Left lung (tissue), 10 donors: ENCODE results near the gene TSSK6. TPM values are rescaled to one million over a fixed set of nuclear protein-coding genes. Genes with fewer than 3 reads are reported as not detected.

Experiments
- ATAC-seq: fragments of 200-7000 bp; cut with Tn5 transposase; one replicate; pipeline ENCODE4 v1.9.1; 2020; ENCODE audit warnings: moderate library complexity
- DNase-seq, 4 donors: peaks; one replicate each; pipeline ENCODE4 v3.0.0-alpha.2; 2013 to 2020
- H3K27ac ChIP-seq, 2 donors: fragments of 200-600 bp; sonication (generic) in 1 of 2; one replicate each; pipeline versions ENCODE4 v1.5.0 to v1.8.0; 2020 to 2021
- H3K27me3 ChIP-seq, 2 donors: fragments of 200-600 bp; sonication (generic) in 1 of 2; one replicate each; pipeline versions ENCODE4 v1.5.0 to v1.8.0; 2020 to 2021
- H3K36me3 ChIP-seq, 2 donors: fragments of 200-600 bp; sonication (generic) in 1 of 2; one replicate each; pipeline versions ENCODE4 v1.5.0 to v1.8.0; 2020 to 2021
- H3K4me1 ChIP-seq, 2 donors: fragments of 200-600 bp; one replicate each; pipeline ENCODE4 v1.8.0; 2021
- H3K4me3 ChIP-seq, 2 donors: fragments of 200-600 bp; sonication (generic) in 1 of 2; one replicate each; pipeline versions ENCODE4 v1.5.0 to v1.8.0; 2020 to 2021; ENCODE audit warnings: mild to moderate bottlenecking in 1 of 2
- H3K9me3 ChIP-seq, 2 donors: fragments of 200-600 bp; sonication (generic) in 1 of 2; one replicate each; pipeline versions ENCODE4 v1.5.0 to v1.8.0; 2020 to 2021
- intact Hi-C, 2 donors: fragments of 100-400 bp; cut with DNase I; formaldehyde crosslinking; loops; one replicate each; pipeline versions ENCODE4 v1.11.2 to v1.14.2; 2022
- polyA plus RNA-seq, 6 donors: library from polyadenylated mRNA; unstranded; fragments of 120-200 nt; gene quantifications; one replicate each; pipeline ENCODE4 v1.2.1, GENCODE V29; 2013; ENCODE audit not compliant: insufficient read length in 6 of 6
- total RNA-seq, 2 donors: library from RNA; stranded (reverse); fragmentation: NEBNext Ultra II Directional; extraction: Animal tissue kit (Norgen Biotek cat#: 25700); gene quantifications; one replicate each; pipeline ENCODE4 v1.2.1, GENCODE V29; 2021
- TF ChIP-seq, protein P1 (sequence below), 2 donors: fragments of 200-600 bp; sonication (generic) in 1 of 2; IDR thresholded peaks; one replicate each; pipeline versions ENCODE4 v1.5.0 to v1.8.0; 2021; ENCODE audit warnings: antibody characterized with exemption in 2 of 2
- donor health status: DM: no; HTN: yes; CAD: no.
- donor health status: DM: no; HTN: no; CAD: no.

The TSSK6 gene
- total and polyA plus RNA-seq, 8 donors = 0.67 to 1.4 (median 1.2) TPM

DNA sequence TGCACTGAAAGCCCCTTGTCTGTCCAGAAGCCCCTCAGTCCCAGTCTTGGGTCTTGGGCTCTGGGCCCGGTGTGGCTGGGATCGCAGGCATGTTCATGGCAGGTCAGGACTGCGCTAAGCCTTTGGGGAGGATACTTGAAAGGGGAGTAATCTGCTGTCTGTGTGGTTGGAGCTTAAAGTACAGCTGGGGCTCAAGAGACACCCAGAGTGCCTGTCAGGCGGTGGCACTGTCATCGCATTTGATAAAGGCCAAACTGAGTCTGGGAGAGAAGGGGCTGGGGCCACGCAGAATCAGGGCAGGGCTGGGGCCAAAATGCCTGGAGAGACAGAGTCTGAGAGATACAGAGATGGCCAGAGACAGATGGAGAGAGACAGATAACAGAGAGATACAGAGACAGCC lies 18.5 kb upstream of the TSSK6 start:
- H3K4me3 ChIP-seq = no peak overlapping the region
- peaks cover 12 to 24% of the 10 kb centered on the region in 2 donors for H3K27me3 ChIP-seq
- TF ChIP-seq, protein P1, sequence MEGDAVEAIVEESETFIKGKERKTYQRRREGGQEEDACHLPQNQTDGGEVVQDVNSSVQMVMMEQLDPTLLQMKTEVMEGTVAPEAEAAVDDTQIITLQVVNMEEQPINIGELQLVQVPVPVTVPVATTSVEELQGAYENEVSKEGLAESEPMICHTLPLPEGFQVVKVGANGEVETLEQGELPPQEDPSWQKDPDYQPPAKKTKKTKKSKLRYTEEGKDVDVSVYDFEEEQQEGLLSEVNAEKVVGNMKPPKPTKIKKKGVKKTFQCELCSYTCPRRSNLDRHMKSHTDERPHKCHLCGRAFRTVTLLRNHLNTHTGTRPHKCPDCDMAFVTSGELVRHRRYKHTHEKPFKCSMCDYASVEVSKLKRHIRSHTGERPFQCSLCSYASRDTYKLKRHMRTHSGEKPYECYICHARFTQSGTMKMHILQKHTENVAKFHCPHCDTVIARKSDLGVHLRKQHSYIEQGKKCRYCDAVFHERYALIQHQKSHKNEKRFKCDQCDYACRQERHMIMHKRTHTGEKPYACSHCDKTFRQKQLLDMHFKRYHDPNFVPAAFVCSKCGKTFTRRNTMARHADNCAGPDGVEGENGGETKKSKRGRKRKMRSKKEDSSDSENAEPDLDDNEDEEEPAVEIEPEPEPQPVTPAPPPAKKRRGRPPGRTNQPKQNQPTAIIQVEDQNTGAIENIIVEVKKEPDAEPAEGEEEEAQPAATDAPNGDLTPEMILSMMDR (IDR thresholded peaks at IDR 0.05) = no peak
- no peak overlapping the region for H3K27ac ChIP-seq
- intact Hi-C loops = loop anchor here in 1 of 2 donors (5.0 to 10.0 kb wide), 2 partner anchors 113 to 421 kb away; no protein-coding TSS in a partner anchor
- no peak for DNase-seq
- no peaks in the 10 kb centered on the region for H3K9me3 ChIP-seq
- peaks cover 0 to 9% of the 10 kb centered on the region in 2 donors for H3K36me3 ChIP-seq
- ATAC-seq = no peak
- H3K4me1 ChIP-seq = peaks cover 9 to 20% of the 10 kb centered on the region in 2 donors

DNA sequence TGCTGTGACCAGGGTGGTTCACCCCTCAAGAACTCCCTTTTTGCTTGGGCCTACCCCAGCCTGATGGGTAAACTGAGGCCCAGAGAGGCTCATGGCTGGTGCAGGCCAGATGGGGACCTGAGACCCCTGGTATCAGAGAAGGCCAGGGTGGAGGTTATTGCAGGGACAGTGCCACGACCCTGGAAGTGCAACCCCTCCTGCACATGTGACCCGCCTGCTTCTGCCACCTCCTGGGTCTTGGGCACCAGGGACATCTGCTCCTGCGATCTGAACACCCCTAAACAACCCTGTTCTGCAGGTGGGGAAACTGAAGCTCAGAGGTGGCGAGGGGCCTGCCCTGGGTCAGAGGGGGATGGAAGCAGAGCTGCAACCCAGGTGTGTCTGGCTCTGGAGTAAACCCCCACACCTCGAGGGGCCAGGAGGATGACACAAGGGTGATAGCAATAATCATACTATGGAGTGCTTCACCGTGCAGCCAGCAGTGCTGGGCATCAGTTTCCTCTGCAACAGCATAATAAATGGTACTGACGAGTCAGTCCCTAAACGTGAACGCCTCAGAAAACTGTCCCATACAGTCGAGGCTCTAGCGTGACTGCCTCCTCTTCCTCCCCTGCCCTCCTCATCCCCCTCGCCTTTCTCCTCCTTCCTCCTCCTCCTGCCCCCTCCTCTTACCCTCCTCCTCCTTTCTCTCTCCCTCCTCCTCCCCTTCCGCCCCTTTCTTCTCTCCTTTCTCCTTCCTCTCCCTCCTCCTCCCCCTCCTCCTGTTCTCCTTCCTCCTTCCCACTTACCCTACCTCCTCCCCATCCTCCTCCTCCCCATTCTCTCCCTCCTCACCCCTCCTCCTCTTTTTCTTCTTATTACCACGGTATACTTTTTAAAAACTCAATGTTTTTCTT lies 17.7 kb upstream of the TSSK6 start:
- Histone ChIP-seq H3K9me3 (no peaks in the 10 kb centered on the region), H3K4me1 (peaks cover 3 to 12% of the 10 kb centered on the region in 2 donors), H3K4me3 (no peak overlapping the region), H3K27me3 (peaks cover 5 to 16% of the 10 kb centered on the region in 2 donors), H3K36me3 (peaks cover 0 to 17% of the 10 kb centered on the region in 2 donors), H3K27ac (no peak overlapping the region)
- TF ChIP-seq, protein P1 (IDR thresholded peaks at IDR 0.05) = no peak
- intact Hi-C loops = loop anchor here in 1 of 2 donors (5.0 to 10.0 kb wide), 2 partner anchors 114 to 422 kb away; no protein-coding TSS in a partner anchor
- ATAC-seq (no peak), DNase-seq (no peak)

DNA sequence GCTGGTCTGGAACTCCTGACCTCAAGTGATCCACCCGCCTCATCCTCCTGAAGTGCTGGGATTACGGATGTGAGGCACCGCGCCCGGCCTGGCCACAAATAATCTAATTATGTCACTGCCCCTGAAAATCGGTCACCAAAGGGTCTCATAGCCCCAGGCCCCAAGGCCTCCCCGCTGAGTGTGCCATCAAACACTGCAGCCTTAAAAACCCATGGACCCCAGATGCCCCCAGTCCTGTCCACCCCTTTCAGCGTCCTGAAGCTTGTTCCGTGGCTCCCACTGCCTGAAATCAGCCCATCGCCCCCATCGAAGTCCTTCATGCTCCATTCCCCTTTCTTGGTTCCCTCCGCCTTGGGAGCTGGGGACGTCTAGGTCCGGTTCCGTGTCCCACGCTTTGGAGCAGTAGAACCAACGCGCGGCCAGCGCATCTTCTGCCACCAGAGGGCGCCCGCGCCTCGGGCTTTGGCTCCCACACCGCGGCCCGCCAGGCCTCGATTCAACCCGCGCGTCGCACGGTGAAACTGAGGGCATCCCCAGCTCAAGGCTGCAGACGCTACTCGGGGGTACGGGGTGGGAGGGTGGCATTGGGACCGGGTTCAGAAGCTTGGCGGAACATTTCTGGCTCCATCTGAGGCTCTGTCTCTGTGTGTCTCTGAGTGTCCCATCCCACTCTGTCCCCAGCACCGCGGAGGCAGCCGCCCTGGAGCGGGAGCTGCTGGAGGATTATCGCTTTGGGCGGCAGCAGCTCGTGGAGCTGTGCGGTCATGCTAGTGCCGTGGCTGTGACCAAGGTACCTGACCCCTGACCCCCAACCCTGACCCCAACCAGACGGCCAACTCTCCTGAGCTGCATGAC lies 16.8 kb upstream of the TSSK6 start:
- TF ChIP-seq, protein P1 (IDR thresholded peaks at IDR 0.05) = peak; percentile 95 to 96
- DNase-seq (peak; percentile 74 to 99 (median 80)), ATAC-seq (peak; percentile 87)
- peaks cover 0 to 9% of the 10 kb centered on the region in 2 donors for H3K4me1 ChIP-seq
- no peaks in the 10 kb centered on the region for H3K9me3 ChIP-seq
- H3K36me3 ChIP-seq = peaks cover 0 to 26% of the 10 kb centered on the region in 2 donors
- H3K4me3 ChIP-seq = no peak overlapping the region
- intact Hi-C loops = loop anchor here in 1 of 2 donors (5.0 to 10.0 kb wide), 2 partner anchors 115 to 423 kb away; no protein-coding TSS in a partner anchor
- H3K27ac ChIP-seq = no peak overlapping the region
- H3K27me3 ChIP-seq = peaks cover 0 to 8% of the 10 kb centered on the region in 2 donors

DNA sequence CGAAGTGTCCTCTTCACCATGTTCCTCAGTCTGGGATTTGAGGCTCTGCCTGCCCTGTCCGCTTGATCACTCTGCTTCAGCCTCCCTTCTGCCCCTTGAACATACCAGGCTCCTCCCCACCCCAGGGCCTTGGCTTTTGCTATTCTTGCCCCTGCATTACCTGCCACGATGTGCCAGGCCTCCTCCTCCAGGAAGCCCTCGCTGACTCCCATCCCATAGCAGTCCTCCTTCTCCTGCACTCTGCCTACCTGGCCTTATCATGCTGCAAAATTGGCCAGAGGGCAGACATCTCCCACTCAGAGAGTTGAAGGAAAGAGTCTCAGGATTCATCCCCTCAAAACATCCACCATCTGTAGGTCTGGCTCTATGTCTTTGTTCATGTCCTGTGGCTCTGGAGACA lies 15.5 kb upstream of the TSSK6 start:
- TF ChIP-seq, protein P1 (IDR thresholded peaks at IDR 0.05) = no peak
- Histone ChIP-seq H3K36me3 (peaks cover 0 to 39% of the 10 kb centered on the region in 2 donors), H3K9me3 (no peaks in the 10 kb centered on the region), H3K4me3 (no peak overlapping the region), H3K4me1 (peaks cover 0 to 9% of the 10 kb centered on the region in 2 donors), H3K27me3 (no peaks in the 10 kb centered on the region), H3K27ac (no peak overlapping the region)
- ATAC-seq = no peak
- no peak for DNase-seq
- intact Hi-C loops = loop anchor here in 1 of 2 donors (5.0 to 10.0 kb wide), 2 partner anchors 116 to 424 kb away; no protein-coding TSS in a partner anchor
